ENCODE results near the gene ZNF446. TPM values are rescaled to one million over a fixed set of nuclear protein-coding genes. Genes with fewer than 3 reads are reported as not detected.

The ZNF446 gene
- total and polyA plus RNA-seq, 9 of the 15 experiments (the other 6 are each of a cell fraction or from before 2014, with no cell fraction given), result 0.07 to 4.8 (median 1.2) TPM

DNA sequence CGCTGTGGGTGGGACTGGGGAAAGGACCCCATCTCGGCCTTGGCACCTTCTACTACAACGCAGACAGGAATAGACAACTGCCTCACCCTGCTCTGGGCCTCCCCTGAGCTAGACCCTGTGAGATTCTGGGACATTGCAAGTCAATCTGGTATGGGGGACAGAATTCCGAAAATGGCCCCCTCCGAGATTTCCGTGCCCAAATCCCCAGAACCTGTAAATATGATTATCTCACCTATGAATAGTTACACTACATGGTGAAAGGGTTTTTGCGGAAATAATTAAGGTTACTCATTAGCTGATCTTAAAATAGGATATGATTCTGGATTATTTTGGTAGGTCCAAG lies 44.1 kb downstream of the ZNF446 start:
- H3K9me1 ChIP-seq (ENCODE audit: control insufficient read depth, insufficient read depth, low read length), result peaks cover 5% of the 10 kb centered on the region
- H3K79me2 ChIP-seq (ENCODE audit: control insufficient read depth, insufficient read depth, low read length), result peaks cover 47% of the 10 kb centered on the region
- WGBS (ENCODE audit: insufficient coverage, low coverage, missing lambda C conversion rate), result 21% methylated on average over 7 of the region's 7 CpGs
- peak overlapping the region; percentile 95 to 97 for H3K9ac ChIP-seq (ENCODE audit: insufficient read depth in 1 of 2, low read depth in 2 of 2, low read length in 2 of 2)
- peak overlapping the region; percentile 79 for H3K4me3 ChIP-seq
- no peaks in the 10 kb centered on the region for H4K20me1 ChIP-seq (replicated peaks; ENCODE audit: control insufficient read depth, insufficient read depth, low read length)
- ChIA-PET CTCF (ENCODE audit: low intra/inter-chr PET ratio) (interaction anchor here (1.1 to 2.7 kb wide), 3 partner anchors 61 to 338 kb away, joined by 3 to 23 read pairs (median 8); partner anchors contain the start of gene ZNF274), POLR2A (interaction anchor here (0.5 to 2.3 kb wide), 19 partner anchors 10 to 337 kb away, joined by 3 to 14 read pairs (median 6); partner anchors contain the start of genes CHMP2A, TRIM28, ZNF274 and ZSCAN22)
- in situ Hi-C loops (cut with MboI), result no loop called here
- peak overlapping the region; percentile 98 for H3K4me2 ChIP-seq (ENCODE audit: insufficient read depth, low read length)
- FAIRE-seq (peak; percentile 64), ATAC-seq (no peak), DNase-seq (ENCODE audit: extremely low read depth in 1 of 4, low spot score in 3 of 4) (no peak)
- BruUV-seq (replicated peaks), result TSS peak; percentile 94
- peaks cover 9 to 49% of the 10 kb centered on the region in 2 experiments for H3K4me1 ChIP-seq (replicated peaks in 1 of 2; ENCODE audit: control insufficient read depth in 2 of 2, insufficient read depth in 2 of 2, low read length in 2 of 2)
- no peaks in the 10 kb centered on the region for H3K27me3 ChIP-seq (ENCODE audit: control insufficient read depth in 2 of 2, insufficient read depth in 2 of 2, low read length in 2 of 2)
- H2AFZ ChIP-seq (ENCODE audit: low read depth, low read length), result peak overlapping the region; percentile 99
- intact Hi-C loops (cut with micrococcal nuclease), result loop anchor here (2.0 kb wide), 1 partner anchor 55 kb away; no protein-coding TSS in a partner anchor
- H3K36me3 ChIP-seq (ENCODE audit: control insufficient read depth, insufficient read depth, low read length), result peaks cover 23% of the 10 kb centered on the region; the same call in 2 of the 3 replicates
- peak overlapping the region; percentile 92 for H3K27ac ChIP-seq (ENCODE audit: extremely low read depth, low read depth, low read length)
- H3K9me3 ChIP-seq (replicated peaks; ENCODE audit: control insufficient read depth, insufficient read depth, low read depth, low read length), result no peaks in the 10 kb centered on the region
- TF ChIP-seq, protein P1, sequence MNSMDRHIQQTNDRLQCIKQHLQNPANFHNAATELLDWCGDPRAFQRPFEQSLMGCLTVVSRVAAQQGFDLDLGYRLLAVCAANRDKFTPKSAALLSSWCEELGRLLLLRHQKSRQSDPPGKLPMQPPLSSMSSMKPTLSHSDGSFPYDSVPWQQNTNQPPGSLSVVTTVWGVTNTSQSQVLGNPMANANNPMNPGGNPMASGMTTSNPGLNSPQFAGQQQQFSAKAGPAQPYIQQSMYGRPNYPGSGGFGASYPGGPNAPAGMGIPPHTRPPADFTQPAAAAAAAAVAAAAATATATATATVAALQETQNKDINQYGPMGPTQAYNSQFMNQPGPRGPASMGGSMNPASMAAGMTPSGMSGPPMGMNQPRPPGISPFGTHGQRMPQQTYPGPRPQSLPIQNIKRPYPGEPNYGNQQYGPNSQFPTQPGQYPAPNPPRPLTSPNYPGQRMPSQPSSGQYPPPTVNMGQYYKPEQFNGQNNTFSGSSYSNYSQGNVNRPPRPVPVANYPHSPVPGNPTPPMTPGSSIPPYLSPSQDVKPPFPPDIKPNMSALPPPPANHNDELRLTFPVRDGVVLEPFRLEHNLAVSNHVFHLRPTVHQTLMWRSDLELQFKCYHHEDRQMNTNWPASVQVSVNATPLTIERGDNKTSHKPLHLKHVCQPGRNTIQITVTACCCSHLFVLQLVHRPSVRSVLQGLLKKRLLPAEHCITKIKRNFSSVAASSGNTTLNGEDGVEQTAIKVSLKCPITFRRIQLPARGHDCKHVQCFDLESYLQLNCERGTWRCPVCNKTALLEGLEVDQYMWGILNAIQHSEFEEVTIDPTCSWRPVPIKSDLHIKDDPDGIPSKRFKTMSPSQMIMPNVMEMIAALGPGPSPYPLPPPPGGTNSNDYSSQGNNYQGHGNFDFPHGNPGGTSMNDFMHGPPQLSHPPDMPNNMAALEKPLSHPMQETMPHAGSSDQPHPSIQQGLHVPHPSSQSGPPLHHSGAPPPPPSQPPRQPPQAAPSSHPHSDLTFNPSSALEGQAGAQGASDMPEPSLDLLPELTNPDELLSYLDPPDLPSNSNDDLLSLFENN (IDR thresholded peaks at IDR 0.05; ENCODE audit: low read depth in 2 of 2, low read length in 2 of 2), result no peak
- TF ChIP-seq ZBTB7A (IDR thresholded peaks at IDR 0.05; ENCODE audit: borderline replicate concordance, control insufficient read depth, low read depth, low read length) (peak; percentile 39; the same call in 1 of the 2 replicates), PURB (CRISPR knock-in tag; IDR thresholded peaks at IDR 0.05; ENCODE audit: low read depth) (no peak), BRD9 (IDR thresholded peaks at IDR 0.05; ENCODE audit: low read depth, partially characterized antibody) (peak; percentile 6), NRF1 (conservative IDR thresholded peaks at IDR 0.05 in 1 of 2, IDR thresholded peaks at IDR 0.05 in 1 of 2) (no peak)
- TF ChIP-seq, protein P2, sequence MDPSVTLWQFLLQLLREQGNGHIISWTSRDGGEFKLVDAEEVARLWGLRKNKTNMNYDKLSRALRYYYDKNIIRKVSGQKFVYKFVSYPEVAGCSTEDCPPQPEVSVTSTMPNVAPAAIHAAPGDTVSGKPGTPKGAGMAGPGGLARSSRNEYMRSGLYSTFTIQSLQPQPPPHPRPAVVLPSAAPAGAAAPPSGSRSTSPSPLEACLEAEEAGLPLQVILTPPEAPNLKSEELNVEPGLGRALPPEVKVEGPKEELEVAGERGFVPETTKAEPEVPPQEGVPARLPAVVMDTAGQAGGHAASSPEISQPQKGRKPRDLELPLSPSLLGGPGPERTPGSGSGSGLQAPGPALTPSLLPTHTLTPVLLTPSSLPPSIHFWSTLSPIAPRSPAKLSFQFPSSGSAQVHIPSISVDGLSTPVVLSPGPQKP (CRISPR knock-in tag; IDR thresholded peaks at IDR 0.05), result no peak
- TF ChIP-seq, protein P3, sequence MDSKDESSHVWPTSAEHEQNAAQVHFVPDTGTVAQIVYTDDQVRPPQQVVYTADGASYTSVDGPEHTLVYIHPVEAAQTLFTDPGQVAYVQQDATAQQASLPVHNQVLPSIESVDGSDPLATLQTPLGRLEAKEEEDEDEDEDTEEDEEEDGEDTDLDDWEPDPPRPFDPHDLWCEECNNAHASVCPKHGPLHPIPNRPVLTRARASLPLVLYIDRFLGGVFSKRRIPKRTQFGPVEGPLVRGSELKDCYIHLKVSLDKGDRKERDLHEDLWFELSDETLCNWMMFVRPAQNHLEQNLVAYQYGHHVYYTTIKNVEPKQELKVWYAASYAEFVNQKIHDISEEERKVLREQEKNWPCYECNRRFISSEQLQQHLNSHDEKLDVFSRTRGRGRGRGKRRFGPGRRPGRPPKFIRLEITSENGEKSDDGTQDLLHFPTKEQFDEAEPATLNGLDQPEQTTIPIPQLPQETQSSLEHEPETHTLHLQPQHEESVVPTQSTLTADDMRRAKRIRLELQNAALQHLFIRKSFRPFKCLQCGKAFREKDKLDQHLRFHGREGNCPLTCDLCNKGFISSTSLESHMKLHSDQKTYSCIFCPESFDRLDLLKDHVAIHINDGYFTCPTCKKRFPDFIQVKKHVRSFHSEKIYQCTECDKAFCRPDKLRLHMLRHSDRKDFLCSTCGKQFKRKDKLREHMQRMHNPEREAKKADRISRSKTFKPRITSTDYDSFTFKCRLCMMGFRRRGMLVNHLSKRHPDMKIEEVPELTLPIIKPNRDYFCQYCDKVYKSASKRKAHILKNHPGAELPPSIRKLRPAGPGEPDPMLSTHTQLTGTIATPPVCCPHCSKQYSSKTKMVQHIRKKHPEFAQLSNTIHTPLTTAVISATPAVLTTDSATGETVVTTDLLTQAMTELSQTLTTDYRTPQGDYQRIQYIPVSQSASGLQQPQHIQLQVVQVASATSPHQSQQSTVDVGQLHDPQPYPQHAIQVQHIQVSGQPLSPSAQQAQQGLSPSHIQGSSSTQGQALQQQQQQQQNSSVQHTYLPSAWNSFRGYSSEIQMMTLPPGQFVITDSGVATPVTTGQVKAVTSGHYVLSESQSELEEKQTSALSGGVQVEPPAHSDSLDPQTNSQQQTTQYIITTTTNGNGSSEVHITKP (IDR thresholded peaks at IDR 0.05; ENCODE audit: partially characterized antibody), result peak; percentile 41
- TF ChIP-seq, protein P4, sequence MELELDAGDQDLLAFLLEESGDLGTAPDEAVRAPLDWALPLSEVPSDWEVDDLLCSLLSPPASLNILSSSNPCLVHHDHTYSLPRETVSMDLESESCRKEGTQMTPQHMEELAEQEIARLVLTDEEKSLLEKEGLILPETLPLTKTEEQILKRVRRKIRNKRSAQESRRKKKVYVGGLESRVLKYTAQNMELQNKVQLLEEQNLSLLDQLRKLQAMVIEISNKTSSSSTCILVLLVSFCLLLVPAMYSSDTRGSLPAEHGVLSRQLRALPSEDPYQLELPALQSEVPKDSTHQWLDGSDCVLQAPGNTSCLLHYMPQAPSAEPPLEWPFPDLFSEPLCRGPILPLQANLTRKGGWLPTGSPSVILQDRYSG (tag; conservative IDR thresholded peaks at IDR 0.05; ENCODE audit: low read depth), result 0 out of 2 replicates have a peak, but pooled peaks have one; percentile 47
